Measurements from ENCODE around the gene ZNF337. TPM values are rescaled to one million over a fixed set of nuclear protein-coding genes. Genes with fewer than 3 reads are reported as not detected.
"Not testable (repeated sequence)": the region's sequence is repeated elsewhere in the genome, so short reads cannot be mapped to it uniquely, and the experiment has no call there.

The ZNF337 gene
- total RNA-seq, 1 donor from 2014 or later = 16.5 TPM

GRCh38 chr20:25695532-25696370 lies 902 bp downstream of the ZNF337 start:
- DNase-seq (ENCODE audit: extremely low read depth, low read depth, low spot score) = no peak

- DNase-seq (ENCODE audit: extremely low read depth, low read depth, low spot score) = no peak
These were observed 4.2 kb downstream of the ZNF337 start for GRCh38 chr20:25692499-25692898.

GRCh38 chr20:25690427-25690826 lies 6.2 kb downstream of the ZNF337 start:
- DNase-seq (ENCODE audit: extremely low read depth, low read depth, low spot score) = no peak

GRCh38 chr20:25686081-25687067 lies 10.3 kb downstream of the ZNF337 start:
- DNase-seq (ENCODE audit: extremely low read depth, low read depth, low spot score) = no peak

- DNase-seq (ENCODE audit: extremely low read depth, low read depth, low spot score) = no peak
These were observed 11.2 kb downstream of the ZNF337 start for GRCh38 chr20:25685276-25686080.

- DNase-seq (ENCODE audit: extremely low read depth, low read depth, low spot score) = not testable (repeated sequence)
These were observed 12.8 kb downstream of the ZNF337 start for GRCh38 chr20:25683826-25684225.

GRCh38 chr20:25683050-25683449 lies 13.6 kb downstream of the ZNF337 start:
- DNase-seq (ENCODE audit: extremely low read depth, low read depth, low spot score) = no peak

- no peak for DNase-seq (ENCODE audit: extremely low read depth, low read depth, low spot score)
These were observed 20.4 kb downstream of the ZNF337 start for GRCh38 chr20:25676164-25676809.

- no peak for DNase-seq (ENCODE audit: extremely low read depth, low read depth, low spot score)
These were observed 21.5 kb downstream of the ZNF337 start for GRCh38 chr20:25675161-25675560.

GRCh38 chr20:25672659-25673235 lies 23.9 kb downstream of the ZNF337 start:
- DNase-seq (ENCODE audit: extremely low read depth, low read depth, low spot score) = no peak

GRCh38 chr20:25669826-25670422 lies 26.7 kb downstream of the ZNF337 start:
- no peak for DNase-seq (ENCODE audit: extremely low read depth, low read depth, low spot score)

GRCh38 chr20:25668446-25668845 lies 28.2 kb downstream of the ZNF337 start:
- DNase-seq (ENCODE audit: extremely low read depth, low read depth, low spot score) = no peak

GRCh38 chr20:25659999-25660398 lies 36.7 kb downstream of the ZNF337 start:
- no peak for DNase-seq (ENCODE audit: extremely low read depth, low read depth, low spot score)

GRCh38 chr20:25654487-25654886 lies 42.2 kb downstream of the ZNF337 start:
- no peak for DNase-seq (ENCODE audit: extremely low read depth, low read depth, low spot score)

GRCh38 chr20:25652866-25653265 lies 43.8 kb downstream of the ZNF337 start:
- DNase-seq (ENCODE audit: extremely low read depth, low read depth, low spot score) = not testable (repeated sequence)

GRCh38 chr20:25644814-25645213 lies 51.8 kb downstream of the ZNF337 start:
- DNase-seq (ENCODE audit: extremely low read depth, low read depth, low spot score) = no peak

GRCh38 chr20:25643716-25644115 lies 52.9 kb downstream of the ZNF337 start:
- no peak for DNase-seq (ENCODE audit: extremely low read depth, low read depth, low spot score)

- DNase-seq (ENCODE audit: extremely low read depth, low read depth, low spot score) = no peak
These were observed 59.4 kb downstream of the ZNF337 start for GRCh38 chr20:25637247-25637646.
